ENCODE data around the gene GMPS.
A peak's percentile ranks its signal among the peaks of the same experiment; 100 is the strongest.
"Not testable (repeated sequence)": the region's sequence is repeated elsewhere in the genome, so short reads cannot be mapped to it uniquely, and the experiment has no call there.

Gene GMPS

DNA sequence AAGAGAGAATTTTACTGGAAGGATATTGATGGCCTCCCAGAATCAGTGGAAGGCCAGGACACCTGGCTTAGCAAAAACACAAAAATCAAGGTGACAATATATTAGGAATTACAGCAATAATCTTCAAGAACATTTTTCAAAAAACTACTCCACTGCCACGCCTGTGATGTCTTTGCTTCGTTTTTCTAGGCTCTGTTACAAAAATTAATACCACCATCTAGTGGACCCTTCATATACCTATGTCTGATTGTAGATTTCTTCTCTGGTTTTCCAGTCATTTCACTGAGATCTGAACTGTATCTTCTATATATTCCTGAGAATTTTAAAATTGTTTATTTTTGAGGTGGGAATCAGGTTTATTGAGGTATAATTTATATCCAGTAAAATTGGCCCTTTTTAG lies 10.6 kb upstream of the GMPS start:
- Histone ChIP-seq H3K79me2 (ENCODE audit: insufficient read depth, low read length) (no peaks in the 10 kb centered on the region), H3K9me2 (replicated peaks; ENCODE audit: low read depth, low read length) (no peaks in the 10 kb centered on the region), H3K9ac (ENCODE audit: low read depth, low read length, poor library complexity, severe bottlenecking) (no peak overlapping the region), H3K4me2 (ENCODE audit: low read depth, low read length, poor library complexity, severe bottlenecking) (peak overlapping the region; percentile 34), H3K4me1 (ENCODE audit: insufficient read depth, low read length, poor library complexity, severe bottlenecking) (peaks cover 8% of the 10 kb centered on the region), H2AFZ (ENCODE audit: low read length) (peak overlapping the region; percentile 69; the same call in 1 of the 2 replicates), H3K27me3 (ENCODE audit: insufficient read depth, low read length, poor library complexity, severe bottlenecking) (no peaks in the 10 kb centered on the region), H3K36me3 (ENCODE audit: insufficient read depth, low read length) (no peaks in the 10 kb centered on the region), H3K4me3 (ENCODE audit: low read length, poor library complexity, severe bottlenecking) (peak overlapping the region; percentile 13), H3F3A (ENCODE audit: low read depth) (no peaks in the 10 kb centered on the region), H4K20me1 (ENCODE audit: insufficient read depth, low read length, poor library complexity, severe bottlenecking) (no peaks in the 10 kb centered on the region), H3K9me3 (ENCODE audit: insufficient read depth, low read depth, low read length) (no peaks in the 10 kb centered on the region)
- no peak for TF ChIP-seq EZH2phosphoT487 (IDR thresholded peaks at IDR 0.05; ENCODE audit: borderline replicate concordance)
- TF ChIP-seq, protein P1, sequence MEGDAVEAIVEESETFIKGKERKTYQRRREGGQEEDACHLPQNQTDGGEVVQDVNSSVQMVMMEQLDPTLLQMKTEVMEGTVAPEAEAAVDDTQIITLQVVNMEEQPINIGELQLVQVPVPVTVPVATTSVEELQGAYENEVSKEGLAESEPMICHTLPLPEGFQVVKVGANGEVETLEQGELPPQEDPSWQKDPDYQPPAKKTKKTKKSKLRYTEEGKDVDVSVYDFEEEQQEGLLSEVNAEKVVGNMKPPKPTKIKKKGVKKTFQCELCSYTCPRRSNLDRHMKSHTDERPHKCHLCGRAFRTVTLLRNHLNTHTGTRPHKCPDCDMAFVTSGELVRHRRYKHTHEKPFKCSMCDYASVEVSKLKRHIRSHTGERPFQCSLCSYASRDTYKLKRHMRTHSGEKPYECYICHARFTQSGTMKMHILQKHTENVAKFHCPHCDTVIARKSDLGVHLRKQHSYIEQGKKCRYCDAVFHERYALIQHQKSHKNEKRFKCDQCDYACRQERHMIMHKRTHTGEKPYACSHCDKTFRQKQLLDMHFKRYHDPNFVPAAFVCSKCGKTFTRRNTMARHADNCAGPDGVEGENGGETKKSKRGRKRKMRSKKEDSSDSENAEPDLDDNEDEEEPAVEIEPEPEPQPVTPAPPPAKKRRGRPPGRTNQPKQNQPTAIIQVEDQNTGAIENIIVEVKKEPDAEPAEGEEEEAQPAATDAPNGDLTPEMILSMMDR (conservative IDR thresholded peaks at IDR 0.05; ENCODE audit: low read length) = peak; percentile 66

DNA sequence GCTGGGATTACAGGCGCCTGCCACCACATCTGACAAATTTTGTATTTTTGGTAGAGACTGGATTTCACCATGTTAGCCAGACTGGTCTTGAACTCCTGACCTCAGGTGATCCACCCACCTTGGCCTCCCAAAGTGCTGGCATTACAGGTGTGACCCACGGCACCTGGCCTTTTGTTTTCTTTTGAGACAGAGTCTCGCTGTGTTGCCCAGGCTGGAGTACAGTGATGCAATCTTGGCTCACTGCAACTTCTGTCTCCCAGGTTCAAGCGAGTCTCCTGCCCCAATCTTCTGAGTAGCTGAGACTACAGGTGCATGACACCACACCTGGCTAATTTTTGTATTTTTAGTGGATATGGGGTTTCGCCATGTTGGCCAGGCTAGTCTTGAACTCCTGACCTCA lies 10.0 kb upstream of the GMPS start:
- not testable (repeated sequence) for H4K20me1 ChIP-seq (ENCODE audit: insufficient read depth, low read length, poor library complexity, severe bottlenecking); H3K9ac ChIP-seq (ENCODE audit: low read depth, low read length, poor library complexity, severe bottlenecking); H3K27me3 ChIP-seq (ENCODE audit: insufficient read depth, low read length, poor library complexity, severe bottlenecking); H3F3A ChIP-seq (ENCODE audit: low read depth); H3K36me3 ChIP-seq (ENCODE audit: insufficient read depth, low read length); H3K79me2 ChIP-seq (ENCODE audit: insufficient read depth, low read length); H3K9me2 ChIP-seq (replicated peaks; ENCODE audit: low read depth, low read length); H3K4me3 ChIP-seq (ENCODE audit: low read length, poor library complexity, severe bottlenecking); H3K4me2 ChIP-seq (ENCODE audit: low read depth, low read length, poor library complexity, severe bottlenecking); H3K4me1 ChIP-seq (ENCODE audit: insufficient read depth, low read length, poor library complexity, severe bottlenecking); H2AFZ ChIP-seq (ENCODE audit: low read length); H3K9me3 ChIP-seq (ENCODE audit: insufficient read depth, low read depth, low read length)

DNA sequence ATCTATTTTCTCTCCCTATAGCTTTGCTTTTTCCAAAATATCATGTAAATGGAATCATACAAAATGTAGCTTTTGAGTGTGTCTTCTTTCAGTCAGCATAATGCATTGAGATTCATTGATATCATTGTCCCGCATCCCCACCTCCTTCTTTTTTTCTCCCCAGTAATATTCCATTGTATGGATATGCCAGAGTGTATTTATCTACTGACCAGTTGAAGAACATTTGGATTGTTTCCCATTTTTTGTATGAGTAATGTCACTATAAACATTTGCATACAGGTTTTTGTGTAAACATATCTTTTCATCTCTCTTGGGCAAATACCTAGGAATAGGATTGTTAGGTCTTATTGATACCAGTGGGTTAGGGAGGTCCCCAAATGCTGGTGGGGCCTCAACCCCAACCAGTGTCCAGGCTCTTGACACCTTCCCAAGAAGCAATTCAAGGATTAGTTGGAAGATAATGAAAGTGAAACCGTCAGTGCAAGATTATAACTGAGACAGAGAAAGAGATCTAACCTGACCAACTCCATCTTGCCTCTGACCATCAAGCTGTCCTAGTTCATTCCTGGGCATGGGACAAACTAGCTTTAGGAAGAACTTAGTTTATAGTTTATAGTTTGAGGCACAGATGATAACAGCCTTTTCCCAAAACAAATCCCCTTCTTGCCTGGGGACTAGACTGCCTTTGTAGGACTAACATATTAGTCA lies 8.8 kb upstream of the GMPS start:
- Histone ChIP-seq H3K4me2 (ENCODE audit: low read depth, low read length, poor library complexity, severe bottlenecking) (peak overlapping the region; percentile 23), H3K4me3 (ENCODE audit: low read length, poor library complexity, severe bottlenecking) (no peak overlapping the region), H3K9me2 (replicated peaks; ENCODE audit: low read depth, low read length) (no peaks in the 10 kb centered on the region), H3F3A (ENCODE audit: low read depth) (no peaks in the 10 kb centered on the region), H3K27me3 (ENCODE audit: insufficient read depth, low read length, poor library complexity, severe bottlenecking) (no peaks in the 10 kb centered on the region), H3K9ac (ENCODE audit: low read depth, low read length, poor library complexity, severe bottlenecking) (no peak overlapping the region), H3K9me3 (ENCODE audit: insufficient read depth, low read depth, low read length) (no peaks in the 10 kb centered on the region), H4K20me1 (ENCODE audit: insufficient read depth, low read length, poor library complexity, severe bottlenecking) (no peaks in the 10 kb centered on the region), H3K79me2 (ENCODE audit: insufficient read depth, low read length) (no peaks in the 10 kb centered on the region), H3K36me3 (ENCODE audit: insufficient read depth, low read length) (no peaks in the 10 kb centered on the region), H2AFZ (ENCODE audit: low read length) (0 out of 2 replicates have a peak overlapping the region, but pooled peaks have one; percentile 56), H3K4me1 (ENCODE audit: insufficient read depth, low read length, poor library complexity, severe bottlenecking) (peaks cover 8% of the 10 kb centered on the region)
- no peak for TF ChIP-seq EZH2phosphoT487 (IDR thresholded peaks at IDR 0.05; ENCODE audit: borderline replicate concordance)
- TF ChIP-seq, protein P1 (conservative IDR thresholded peaks at IDR 0.05; ENCODE audit: low read length) = no peak

DNA sequence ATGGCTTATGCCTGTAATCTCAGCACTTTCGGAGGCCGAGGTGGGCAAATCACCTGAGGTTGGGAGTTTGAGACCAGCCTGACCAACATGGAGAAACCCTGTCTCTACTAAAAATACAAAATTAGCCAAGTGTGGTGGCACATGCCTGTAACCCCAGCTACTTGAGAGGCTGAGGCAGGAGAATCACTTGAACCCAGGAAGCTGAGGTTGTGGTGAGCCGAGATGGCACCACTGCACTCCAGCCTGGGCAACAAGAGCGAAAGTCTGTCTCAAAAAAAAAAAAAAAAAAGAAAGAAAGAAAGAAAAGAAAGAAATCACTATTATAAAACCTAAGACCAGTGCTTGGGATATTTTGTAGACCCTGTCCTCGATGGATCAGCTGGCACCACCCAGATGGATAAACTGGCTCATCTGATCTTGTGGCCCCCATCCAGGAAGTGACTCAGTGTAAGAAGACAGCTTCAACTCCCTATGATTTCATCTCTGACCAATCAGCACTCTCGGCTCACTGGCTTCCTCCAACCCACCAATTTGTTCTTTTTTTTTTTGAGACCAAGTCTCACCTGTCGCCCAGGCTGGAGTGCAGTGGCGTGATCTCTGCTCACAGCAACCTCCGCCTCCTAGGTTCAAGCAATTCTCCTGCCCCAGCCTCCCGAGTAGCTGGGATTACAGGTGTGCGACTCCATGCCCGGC lies 8.0 kb upstream of the GMPS start:
- H4K20me1 ChIP-seq (ENCODE audit: insufficient read depth, low read length, poor library complexity, severe bottlenecking); H3K9me3 ChIP-seq (ENCODE audit: insufficient read depth, low read depth, low read length); H3K4me1 ChIP-seq (ENCODE audit: insufficient read depth, low read length, poor library complexity, severe bottlenecking); H3K4me3 ChIP-seq (ENCODE audit: low read length, poor library complexity, severe bottlenecking); H3F3A ChIP-seq (ENCODE audit: low read depth); H3K79me2 ChIP-seq (ENCODE audit: insufficient read depth, low read length); H3K27me3 ChIP-seq (ENCODE audit: insufficient read depth, low read length, poor library complexity, severe bottlenecking); H3K9ac ChIP-seq (ENCODE audit: low read depth, low read length, poor library complexity, severe bottlenecking); H3K9me2 ChIP-seq (replicated peaks; ENCODE audit: low read depth, low read length); H3K36me3 ChIP-seq (ENCODE audit: insufficient read depth, low read length): not testable (repeated sequence)
- Histone ChIP-seq H2AFZ (ENCODE audit: low read length) (0 out of 2 replicates have a peak overlapping the region, but pooled peaks have one; percentile 56), H3K4me2 (ENCODE audit: low read depth, low read length, poor library complexity, severe bottlenecking) (peak overlapping the region; percentile 23)

Measured in Loucy (cell line).